Measurements from ENCODE around the gene FOXP2. TPM values are rescaled to one million over a fixed set of nuclear protein-coding genes. Genes with fewer than 3 reads are reported as not detected.
A peak's percentile ranks its signal among the peaks of the same experiment; 100 is the strongest.
"Not testable (repeated sequence)": the region's sequence is repeated elsewhere in the genome, so short reads cannot be mapped to it uniquely, and the experiment has no call there.

Gene FOXP2
- polyA plus RNA-seq, 1 donor: 9.7 TPM

DNA sequence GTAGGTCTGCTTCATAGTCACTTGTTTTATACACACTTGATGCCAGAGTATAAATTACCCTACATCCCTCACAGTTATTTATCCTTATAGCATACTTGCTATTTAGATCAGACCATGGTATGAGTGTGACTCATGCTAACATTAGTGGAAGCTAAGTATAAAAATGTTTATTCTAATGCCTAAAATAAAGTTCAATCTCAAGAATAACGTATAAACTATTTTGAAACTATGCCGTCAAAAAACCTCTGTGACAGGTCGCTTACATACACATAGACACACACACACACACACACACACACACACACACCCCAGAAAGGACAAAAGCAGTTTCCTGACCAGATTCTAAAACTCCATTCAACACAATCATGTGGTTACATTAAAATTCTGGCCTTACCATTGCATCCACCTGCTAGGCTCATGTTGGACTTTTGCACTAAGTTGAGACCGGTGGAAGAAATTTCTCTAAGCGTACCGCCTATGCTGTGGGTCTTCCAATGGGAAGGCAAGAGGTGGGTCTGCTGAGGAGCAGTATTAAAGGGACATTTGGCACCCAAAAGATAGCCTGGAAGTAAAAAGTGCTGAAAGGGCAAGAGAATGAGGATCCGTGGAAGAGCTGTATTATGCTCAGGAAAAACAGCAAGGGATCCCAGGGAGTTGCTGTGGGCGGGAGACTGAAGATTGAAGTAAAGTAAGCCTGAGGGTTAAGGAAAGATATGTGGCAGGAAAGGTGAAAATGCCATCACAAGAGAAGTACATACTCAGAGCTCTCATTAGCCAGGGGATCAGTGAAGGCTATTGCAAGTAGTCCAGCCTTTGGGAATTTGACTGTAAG, 5.0 kb downstream of the FOXP2 start:
- Histone ChIP-seq H3K36me3 (ENCODE audit: control insufficient read depth, insufficient read depth, low read length) (no peaks in the 10 kb centered on the region), H3K9me3 (ENCODE audit: control insufficient read depth, low read depth, low read length) (no peaks in the 10 kb centered on the region), H3K4me3 (ENCODE audit: low read length) (no peak overlapping the region), H3K27me3 (ENCODE audit: control insufficient read depth, insufficient read depth, low read length) (no peaks in the 10 kb centered on the region), H3K4me1 (ENCODE audit: control insufficient read depth, insufficient read depth, low read length) (peaks cover 6% of the 10 kb centered on the region), H3K27ac (ENCODE audit: low read length) (peak overlapping the region; percentile 1)
- DNase-seq: no peak
- WGBS (ENCODE audit: insufficient coverage, low lambda C conversion rate): 87% methylated on average over 4 of the region's 8 CpGs

DNA sequence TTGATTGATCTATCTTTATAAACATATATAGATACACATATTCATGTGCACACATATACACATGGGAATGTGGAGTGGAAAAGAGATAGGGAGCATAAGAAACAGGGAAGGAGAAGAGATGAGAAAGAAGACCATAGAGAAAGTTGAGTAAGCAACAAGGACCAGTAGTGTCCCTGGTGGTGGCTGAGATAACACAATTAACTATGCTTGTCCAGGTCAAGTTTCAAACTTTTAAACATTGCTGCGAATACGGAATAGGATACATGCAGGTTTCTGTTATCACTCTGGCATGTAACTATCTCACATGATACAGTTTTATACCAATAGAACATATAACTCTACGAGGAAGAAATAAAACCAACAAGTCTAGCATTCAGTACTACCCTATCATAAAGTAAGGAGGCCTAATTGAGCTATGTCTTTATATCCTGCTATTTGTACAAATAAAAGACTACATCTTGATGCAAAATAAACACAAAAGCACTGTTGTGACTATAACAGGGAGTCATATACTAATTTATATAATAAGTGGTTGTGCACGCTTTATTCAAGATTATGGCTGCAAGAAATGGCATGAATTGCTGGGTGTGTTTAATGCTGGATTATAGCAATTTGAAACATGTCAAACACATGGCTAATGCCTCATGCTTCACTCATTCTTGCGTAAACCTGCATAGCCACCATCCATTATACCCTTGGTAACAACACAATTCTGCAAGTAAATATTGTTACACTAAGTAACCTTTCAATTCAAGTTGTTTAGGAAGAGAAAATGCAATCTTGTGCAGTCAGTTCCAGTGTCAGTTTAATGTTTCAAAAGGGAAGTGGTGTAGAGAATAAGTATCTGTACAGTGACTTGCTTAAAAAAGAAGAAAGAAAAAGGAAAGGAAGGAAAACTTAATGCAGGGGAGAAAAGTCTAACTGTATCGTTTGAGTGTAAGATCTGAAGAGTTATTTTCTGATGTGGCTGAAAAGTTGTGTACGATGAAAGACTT, 8.2 kb downstream of the FOXP2 start:
- no peaks in the 10 kb centered on the region for H3K27me3 ChIP-seq (ENCODE audit: control insufficient read depth, insufficient read depth, low read length)
- WGBS (ENCODE audit: insufficient coverage, low lambda C conversion rate): 74% methylated on average over 4 of the region's 7 CpGs
- no peaks in the 10 kb centered on the region for H3K4me1 ChIP-seq (ENCODE audit: control insufficient read depth, insufficient read depth, low read length)
- no peak overlapping the region for H3K27ac ChIP-seq (ENCODE audit: low read length)
- DNase-seq: no peak
- H3K36me3 ChIP-seq (ENCODE audit: control insufficient read depth, insufficient read depth, low read length): no peaks in the 10 kb centered on the region
- H3K4me3 ChIP-seq (ENCODE audit: low read length): no peak overlapping the region
- no peaks in the 10 kb centered on the region for H3K9me3 ChIP-seq (ENCODE audit: control insufficient read depth, low read depth, low read length)

DNA sequence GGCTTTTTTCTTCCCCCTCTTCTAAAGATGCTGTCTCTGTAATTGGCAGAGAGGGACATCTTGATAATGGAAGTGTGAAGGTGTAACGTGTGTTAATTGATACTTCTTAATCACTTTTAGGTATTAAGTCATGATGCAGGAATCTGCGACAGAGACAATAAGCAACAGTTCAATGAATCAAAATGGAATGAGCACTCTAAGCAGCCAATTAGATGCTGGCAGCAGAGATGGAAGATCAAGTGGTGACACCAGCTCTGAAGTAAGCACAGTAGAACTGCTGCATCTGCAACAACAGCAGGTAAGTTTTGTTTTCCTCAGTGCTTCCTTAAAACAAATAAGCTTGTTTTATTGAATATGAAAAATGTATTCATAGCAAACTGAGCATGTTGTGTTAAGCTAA, 11.8 kb downstream of the FOXP2 start:
- WGBS (ENCODE audit: insufficient coverage, low lambda C conversion rate): 86% methylated on average over 1 of the region's 2 CpGs
- H3K36me3 ChIP-seq (ENCODE audit: control insufficient read depth, insufficient read depth, low read length): no peaks in the 10 kb centered on the region
- H3K27me3 ChIP-seq (ENCODE audit: control insufficient read depth, insufficient read depth, low read length): no peaks in the 10 kb centered on the region
- no peak overlapping the region for H3K27ac ChIP-seq (ENCODE audit: low read length)
- DNase-seq: no peak
- H3K4me1 ChIP-seq (ENCODE audit: control insufficient read depth, insufficient read depth, low read length): no peaks in the 10 kb centered on the region
- no peak overlapping the region for H3K4me3 ChIP-seq (ENCODE audit: low read length)
- no peaks in the 10 kb centered on the region for H3K9me3 ChIP-seq (ENCODE audit: control insufficient read depth, low read depth, low read length)

DNA sequence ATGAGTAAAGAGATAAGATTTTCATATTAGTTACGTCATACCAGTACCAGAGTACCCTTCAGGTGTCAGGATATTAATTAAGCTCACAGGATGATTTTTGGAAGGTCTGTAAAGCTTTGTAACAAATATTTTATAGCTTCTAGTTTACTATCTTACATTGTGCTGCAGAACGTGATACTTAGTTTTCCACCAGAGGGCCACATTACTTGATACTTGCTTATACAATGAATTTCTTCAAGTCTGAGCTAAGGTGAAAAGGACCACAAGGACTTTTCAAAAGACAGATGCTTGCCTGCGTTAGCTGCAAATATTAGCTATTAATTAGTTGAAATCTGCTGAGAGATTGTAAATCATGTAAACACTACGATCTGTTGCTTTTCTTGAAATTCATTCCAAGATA, 12.2 kb downstream of the FOXP2 start:
- no peaks in the 10 kb centered on the region for H3K27me3 ChIP-seq (ENCODE audit: control insufficient read depth, insufficient read depth, low read length)
- no peaks in the 10 kb centered on the region for H3K9me3 ChIP-seq (ENCODE audit: control insufficient read depth, low read depth, low read length)
- no peak overlapping the region for H3K27ac ChIP-seq (ENCODE audit: low read length)
- WGBS (ENCODE audit: insufficient coverage, low lambda C conversion rate): 100% methylated on average over 2 of the region's 4 CpGs
- H3K4me1 ChIP-seq (ENCODE audit: control insufficient read depth, insufficient read depth, low read length): no peaks in the 10 kb centered on the region
- no peak overlapping the region for H3K4me3 ChIP-seq (ENCODE audit: low read length)
- H3K36me3 ChIP-seq (ENCODE audit: control insufficient read depth, insufficient read depth, low read length): no peaks in the 10 kb centered on the region
- DNase-seq: no peak

DNA sequence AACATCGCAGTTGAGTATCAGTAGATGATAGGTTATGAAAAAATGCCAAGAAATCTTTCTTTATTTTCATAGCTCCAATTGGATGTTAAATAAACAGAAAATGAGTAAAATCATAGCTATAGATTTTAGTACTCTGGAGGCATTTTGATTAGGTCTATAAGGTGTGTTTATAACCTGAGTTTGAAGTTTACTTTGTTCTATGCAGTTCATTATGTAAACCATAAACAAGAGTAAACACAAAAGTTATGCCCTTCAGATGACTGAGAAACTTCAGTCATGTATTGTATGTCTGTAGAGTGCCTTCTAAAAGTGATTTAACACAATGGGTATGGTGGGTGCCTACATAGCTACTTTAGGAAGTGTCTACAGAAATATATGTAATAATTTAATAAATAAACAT, 13.6 kb downstream of the FOXP2 start:
- Histone ChIP-seq H3K9me3 (ENCODE audit: control insufficient read depth, low read depth, low read length) (no peaks in the 10 kb centered on the region), H3K36me3 (ENCODE audit: control insufficient read depth, insufficient read depth, low read length) (no peaks in the 10 kb centered on the region), H3K27ac (ENCODE audit: low read length) (no peak overlapping the region), H3K4me1 (ENCODE audit: control insufficient read depth, insufficient read depth, low read length) (no peaks in the 10 kb centered on the region), H3K27me3 (ENCODE audit: control insufficient read depth, insufficient read depth, low read length) (no peaks in the 10 kb centered on the region), H3K4me3 (ENCODE audit: low read length) (no peak overlapping the region)
- no peak for DNase-seq
- 100% methylated on average over 1 of the region's 1 CpG for WGBS (ENCODE audit: insufficient coverage, low lambda C conversion rate)

DNA sequence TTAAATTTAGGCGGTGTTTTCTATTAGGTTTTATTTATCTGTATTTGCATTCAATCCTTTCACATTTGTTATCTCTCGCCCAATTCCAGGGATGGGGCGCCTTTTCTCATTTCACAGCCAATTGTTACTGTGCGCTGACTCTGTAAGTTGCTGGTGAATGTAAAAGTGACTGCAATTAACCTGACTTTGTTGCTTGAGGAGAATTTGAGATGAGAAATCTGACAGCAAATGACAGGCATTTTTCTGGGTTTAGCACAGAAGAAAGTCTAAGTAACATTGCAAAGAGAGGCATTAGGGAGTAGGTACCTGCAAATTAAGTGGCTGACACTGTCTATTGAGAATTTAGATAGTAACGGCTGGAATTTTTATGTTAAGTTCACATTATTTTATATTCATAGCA, 16.6 kb downstream of the FOXP2 start:
- Histone ChIP-seq H3K4me1 (ENCODE audit: control insufficient read depth, insufficient read depth, low read length) (no peaks in the 10 kb centered on the region), H3K27ac (ENCODE audit: low read length) (no peak overlapping the region), H3K27me3 (ENCODE audit: control insufficient read depth, insufficient read depth, low read length) (no peaks in the 10 kb centered on the region), H3K36me3 (ENCODE audit: control insufficient read depth, insufficient read depth, low read length) (no peaks in the 10 kb centered on the region), H3K9me3 (ENCODE audit: control insufficient read depth, low read depth, low read length) (no peaks in the 10 kb centered on the region), H3K4me3 (ENCODE audit: low read length) (no peak overlapping the region)
- no peak for DNase-seq
- 100% methylated on average over 1 of the region's 5 CpGs for WGBS (ENCODE audit: insufficient coverage, low lambda C conversion rate)

DNA sequence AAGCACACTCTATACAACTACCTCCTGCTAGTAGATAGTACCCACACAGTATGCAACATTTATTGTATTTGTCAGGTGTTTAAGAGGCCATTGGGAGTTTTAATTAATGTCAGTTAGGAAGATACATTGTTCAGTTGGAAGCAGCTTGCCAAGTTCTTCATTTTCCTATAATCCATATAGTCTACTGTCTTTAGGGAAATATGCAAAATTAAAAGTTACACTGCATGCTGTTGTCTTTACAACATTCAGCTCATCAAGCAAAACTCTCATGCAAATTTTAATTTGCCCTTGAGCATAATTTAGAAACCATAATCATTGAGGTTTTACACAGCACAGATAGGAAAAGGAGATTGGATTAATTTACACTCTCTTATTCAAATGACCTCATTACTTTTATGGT, 17.4 kb downstream of the FOXP2 start:
- Histone ChIP-seq H3K36me3 (ENCODE audit: control insufficient read depth, insufficient read depth, low read length) (no peaks in the 10 kb centered on the region), H3K27ac (ENCODE audit: low read length) (no peak overlapping the region), H3K4me3 (ENCODE audit: low read length) (no peak overlapping the region), H3K4me1 (ENCODE audit: control insufficient read depth, insufficient read depth, low read length) (no peaks in the 10 kb centered on the region), H3K9me3 (ENCODE audit: control insufficient read depth, low read depth, low read length) (no peaks in the 10 kb centered on the region), H3K27me3 (ENCODE audit: control insufficient read depth, insufficient read depth, low read length) (no peaks in the 10 kb centered on the region)
- no peak for DNase-seq

DNA sequence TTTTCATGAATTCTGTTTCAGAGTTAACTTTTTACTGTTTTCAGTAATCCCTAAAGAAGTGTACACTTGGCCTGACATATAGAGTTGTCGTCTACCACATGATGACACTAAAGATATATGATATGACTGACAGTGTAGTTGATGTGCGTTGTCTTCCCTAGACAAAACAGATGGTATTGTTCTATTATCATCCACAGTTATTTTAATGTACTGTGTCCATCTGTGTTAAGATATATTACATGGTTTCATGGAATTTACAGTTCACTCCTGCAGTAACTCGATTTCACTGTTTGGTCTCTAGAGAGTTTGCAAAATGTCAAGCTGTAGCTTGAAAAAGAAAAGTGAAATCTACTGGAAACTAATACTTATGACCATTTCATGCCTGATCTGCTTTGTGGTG, 18.1 kb downstream of the FOXP2 start:
- no peaks in the 10 kb centered on the region for H3K9me3 ChIP-seq (ENCODE audit: control insufficient read depth, low read depth, low read length)
- H3K4me1 ChIP-seq (ENCODE audit: control insufficient read depth, insufficient read depth, low read length): no peaks in the 10 kb centered on the region
- H3K27ac ChIP-seq (ENCODE audit: low read length): no peak overlapping the region
- WGBS (ENCODE audit: insufficient coverage, low lambda C conversion rate): no CpG with 5 or more reads among the region's 3 CpGs
- no peaks in the 10 kb centered on the region for H3K36me3 ChIP-seq (ENCODE audit: control insufficient read depth, insufficient read depth, low read length)
- DNase-seq: no peak
- H3K4me3 ChIP-seq (ENCODE audit: low read length): no peak overlapping the region
- no peaks in the 10 kb centered on the region for H3K27me3 ChIP-seq (ENCODE audit: control insufficient read depth, insufficient read depth, low read length)

DNA sequence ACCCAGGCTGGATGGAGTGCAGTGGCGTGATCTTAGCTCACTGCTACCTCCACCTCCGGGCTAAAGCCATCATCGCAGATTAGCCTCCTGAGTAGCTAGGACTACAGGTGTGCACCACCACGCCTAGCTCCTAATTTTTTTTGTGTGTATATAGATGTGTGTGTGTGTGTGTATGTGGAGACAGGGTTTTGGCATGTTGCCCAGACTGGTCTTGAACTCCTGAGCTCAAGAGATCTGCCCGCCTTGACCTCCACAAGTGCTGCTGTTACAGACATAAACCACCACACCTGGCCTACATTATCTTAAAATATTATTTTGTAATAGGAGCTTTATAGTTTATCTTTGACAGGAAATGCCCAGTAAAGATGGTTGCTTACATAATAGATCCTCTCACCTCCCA, 25.0 kb downstream of the FOXP2 start:
- no peak for DNase-seq
- no peak overlapping the region for H3K4me3 ChIP-seq (ENCODE audit: low read length)
- H3K9me3 ChIP-seq (ENCODE audit: control insufficient read depth, low read depth, low read length): no peaks in the 10 kb centered on the region
- H3K27me3 ChIP-seq (ENCODE audit: control insufficient read depth, insufficient read depth, low read length): no peaks in the 10 kb centered on the region
- no peaks in the 10 kb centered on the region for H3K4me1 ChIP-seq (ENCODE audit: control insufficient read depth, insufficient read depth, low read length)
- no peaks in the 10 kb centered on the region for H3K36me3 ChIP-seq (ENCODE audit: control insufficient read depth, insufficient read depth, low read length)
- no peak overlapping the region for H3K27ac ChIP-seq (ENCODE audit: low read length)
- no CpG with 5 or more reads among the region's 5 CpGs for WGBS (ENCODE audit: insufficient coverage, low lambda C conversion rate)

DNA sequence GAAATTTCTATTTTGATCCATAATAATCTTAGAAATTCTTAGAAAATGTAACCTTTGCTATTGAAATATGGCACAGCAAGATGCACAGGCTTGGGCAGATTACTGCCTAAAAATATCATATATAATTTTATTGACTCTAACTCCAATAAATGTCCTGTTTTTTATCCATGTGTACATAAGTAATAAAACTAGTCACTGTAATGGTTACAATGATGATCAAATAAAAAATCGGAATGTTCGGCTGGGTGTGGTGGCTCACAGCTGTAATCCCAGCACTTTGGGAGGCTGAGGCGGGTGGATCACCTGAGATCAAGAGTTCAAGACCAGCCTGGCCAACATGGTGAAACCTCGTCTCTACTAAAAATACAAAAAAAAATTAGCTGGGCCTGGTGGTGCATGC, 26.3 kb downstream of the FOXP2 start:
- not testable (repeated sequence) for H3K9me3 ChIP-seq (ENCODE audit: control insufficient read depth, low read depth, low read length)

More for the DNA sequence above, 26.3 kb downstream of the FOXP2 start:
- WGBS (ENCODE audit: insufficient coverage, low lambda C conversion rate): no CpG with 5 or more reads among the region's 4 CpGs
- not testable (repeated sequence) for H3K27ac ChIP-seq (ENCODE audit: low read length); H3K36me3 ChIP-seq (ENCODE audit: control insufficient read depth, insufficient read depth, low read length); DNase-seq; H3K4me3 ChIP-seq (ENCODE audit: low read length); H3K4me1 ChIP-seq (ENCODE audit: control insufficient read depth, insufficient read depth, low read length); H3K27me3 ChIP-seq (ENCODE audit: control insufficient read depth, insufficient read depth, low read length)

Data from large intestine (tissue), 3 donors.